Endothelial cell of umbilical vein (primary cell): Measurements from ENCODE around the gene ACBD5. TPM values are rescaled to one million over a fixed set of nuclear protein-coding genes. Genes with fewer than 3 reads are reported as not detected.

Source experiments
- BruUV-seq: library from RNA; stranded (reverse); fragments of 400-500 nt; replicated peaks from 2 replicates; lab custom pipeline; 2021; lab: Mats Ljungman, UMichigan
- CTCF ChIA-PET: fragments of 300-600, 350-600 bp; sonication (Branson Sonifier 250); formaldehyde crosslinking; loops from one replicate; lab custom pipeline; 2021; ENCODE audit warnings: antibody characterized with exemption, inconsistent platforms; lab: Charles Lee
- POLR2A ChIA-PET: fragments of 300-600, 350-600 bp; sonication (Branson Sonifier 250); formaldehyde crosslinking; loops from one replicate; lab custom pipeline; 2021; ENCODE audit warnings: antibody characterized with exemption, inconsistent platforms; lab: Charles Lee
- DNase-seq: peaks from one replicate; pipeline ENCODE4 v3.0.0-alpha.2; 2011; ENCODE audit warnings: low read depth, low spot score
- FAIRE-seq: peaks from 2 replicates; lab custom pipeline; 2011; peaks lifted over from hg19 to GRCh38; lab: Jason Lieb, UNC
- H2AFZ ChIP-seq: 2 replicates; pipeline ENCODE4 v1.6.0; 2012; ENCODE audit warnings: low read depth, low read length, control low read depth, inconsistent platforms
- H3K27ac ChIP-seq: 2 replicates; pipeline ENCODE4 v1.5.1; 2011; ENCODE audit warnings: low read depth, mild to moderate bottlenecking, control low read depth, low read length, moderate library complexity; ENCODE audit not compliant: insufficient read depth
- H3K27me3 ChIP-seq, 2 experiments: 2 replicates each; pipeline versions ENCODE4 v1.6.0 to v1.6.1; 2011; ENCODE audit warnings: low read length in 2 of 2, mixed read lengths in 1 of 2; ENCODE audit not compliant: control insufficient read depth in 2 of 2, insufficient read depth in 2 of 2
- H3K36me3 ChIP-seq, 2 experiments: 2 replicates in 1 of 2; 3 replicates in 1 of 2; pipeline ENCODE4 v1.5.1; 2011; ENCODE audit warnings: low read length in 2 of 2, mild to moderate bottlenecking in 1 of 2, moderate library complexity in 1 of 2; ENCODE audit not compliant: control insufficient read depth in 2 of 2, insufficient read depth in 2 of 2; ENCODE audit errors: extremely low read depth in 1 of 2
- H3K4me1 ChIP-seq: 3 replicates; pipeline ENCODE4 v1.5.1; 2011; ENCODE audit warnings: mild to moderate bottlenecking, low read length; ENCODE audit not compliant: control insufficient read depth, insufficient read depth; ENCODE audit errors: extremely low read depth
- H3K4me2 ChIP-seq: 2 replicates; pipeline ENCODE4 v1.6.1; 2011; ENCODE audit warnings: low read length, control low read depth, mixed read lengths; ENCODE audit not compliant: insufficient read depth
- H3K4me3 ChIP-seq, 3 experiments: fragments of 200-600 bp in 1 of 3; sonication (generic), shearing (Covaris generic) in 1 of 3; replicated peaks in 1 of 3; 2 replicates each; pipeline ENCODE4 v1.5.1; 2011 to 2016; ENCODE audit warnings: control low read depth in 3 of 3, low read length in 3 of 3, mild to moderate bottlenecking in 2 of 3, inconsistent platforms in 1 of 3, low read depth in 1 of 3, moderate library complexity in 1 of 3; ENCODE audit not compliant: insufficient read depth in 1 of 3
- H3K79me2 ChIP-seq: 2 replicates; pipeline ENCODE4 v1.6.0; 2012; ENCODE audit warnings: low read length, inconsistent platforms; ENCODE audit not compliant: control insufficient read depth, insufficient read depth
- H3K9ac ChIP-seq: replicated peaks from 2 replicates; pipeline ENCODE3; 2011; ENCODE audit warnings: low read length, control low read depth; ENCODE audit not compliant: insufficient read depth; ENCODE audit errors: extremely low read depth
- H3K9me1 ChIP-seq: replicated peaks from 3 replicates; pipeline ENCODE4 v1.6.0; 2011; ENCODE audit warnings: mild to moderate bottlenecking, low read length; ENCODE audit not compliant: control insufficient read depth, insufficient read depth; ENCODE audit errors: extremely low read depth
- H3K9me3 ChIP-seq: replicated peaks from 2 replicates; pipeline ENCODE4 v1.5.1; 2012; ENCODE audit warnings: low read length, inconsistent platforms; ENCODE audit not compliant: control insufficient read depth, insufficient read depth
- H4K20me1 ChIP-seq: replicated peaks from 2 replicates; pipeline ENCODE3; 2011; ENCODE audit warnings: mild to moderate bottlenecking, low read length; ENCODE audit not compliant: control insufficient read depth, insufficient read depth; ENCODE audit errors: extremely low read depth
- JUN ChIP-seq: IDR thresholded peaks from 2 replicates; pipeline ENCODE4 v1.6.1; 2011; ENCODE audit warnings: borderline replicate concordance, low read depth; ENCODE audit not compliant: insufficient read length, insufficient read depth
- POLR2A ChIP-seq: IDR thresholded peaks from 2 replicates; pipeline ENCODE4 v1.6.1; 2012; ENCODE audit warnings: low read depth, mild to moderate bottlenecking, control low read depth, low read length
- POLR2AphosphoS5 ChIP-seq: IDR thresholded peaks from 2 replicates; pipeline ENCODE4 v1.6.1; 2012; ENCODE audit warnings: low read depth, mild to moderate bottlenecking, control low read depth, low read length, moderate library complexity; ENCODE audit not compliant: insufficient read depth
- dilution Hi-C: fragments of 300-500 bp; cut with MboI; formaldehyde crosslinking; loops from one replicate; pipeline ENCODE4 v1.15.0; 2019; ENCODE audit warnings: low sequenced_read_pairs; ENCODE audit not compliant: extremely low pct_ligation_motif_present
- intact Hi-C: fragments of 100-400 bp; cut with micrococcal nuclease; formaldehyde crosslinking; loops from one replicate; pipeline ENCODE4 v1.10.0; 2022
- polyA plus RNA-seq, 4 experiments: library from polyadenylated mRNA; depleted of rRNA in 3 of 4; stranded (reverse) in 3 of 4; unstranded in 1 of 4; fragments of >200 nt; gene quantifications; 2 replicates each; pipeline versions ENCODE4 v1.2.1 to v1.2.3, GENCODE V29; 2011 to 2012; ENCODE audit warnings: missing spikeins in 1 of 4
- total RNA-seq: library from RNA; stranded (reverse); gene quantifications from 2 replicates; pipeline ENCODE4 v1.2.3, GENCODE V29; 2021
- TF ChIP-seq, protein P1 (sequence below), 2 donors: IDR thresholded peaks; 1 replicate in 1 of 2; 2 replicates in 1 of 2; pipeline ENCODE4 v1.5.1; 2011; ENCODE audit warnings: low read length in 2 of 2, mild to moderate bottlenecking in 2 of 2, moderate library complexity in 2 of 2, control low read depth in 1 of 2, inconsistent platforms in 1 of 2, low read depth in 1 of 2; ENCODE audit not compliant: insufficient read depth in 1 of 2; ENCODE audit errors: extremely low read depth in 1 of 2

Gene ACBD5
- total and polyA plus RNA-seq, 2 donors (not counting 3 experiments of a cell fraction or from before 2014, with no cell fraction given), result 6.6 to 21.5 TPM

DNA sequence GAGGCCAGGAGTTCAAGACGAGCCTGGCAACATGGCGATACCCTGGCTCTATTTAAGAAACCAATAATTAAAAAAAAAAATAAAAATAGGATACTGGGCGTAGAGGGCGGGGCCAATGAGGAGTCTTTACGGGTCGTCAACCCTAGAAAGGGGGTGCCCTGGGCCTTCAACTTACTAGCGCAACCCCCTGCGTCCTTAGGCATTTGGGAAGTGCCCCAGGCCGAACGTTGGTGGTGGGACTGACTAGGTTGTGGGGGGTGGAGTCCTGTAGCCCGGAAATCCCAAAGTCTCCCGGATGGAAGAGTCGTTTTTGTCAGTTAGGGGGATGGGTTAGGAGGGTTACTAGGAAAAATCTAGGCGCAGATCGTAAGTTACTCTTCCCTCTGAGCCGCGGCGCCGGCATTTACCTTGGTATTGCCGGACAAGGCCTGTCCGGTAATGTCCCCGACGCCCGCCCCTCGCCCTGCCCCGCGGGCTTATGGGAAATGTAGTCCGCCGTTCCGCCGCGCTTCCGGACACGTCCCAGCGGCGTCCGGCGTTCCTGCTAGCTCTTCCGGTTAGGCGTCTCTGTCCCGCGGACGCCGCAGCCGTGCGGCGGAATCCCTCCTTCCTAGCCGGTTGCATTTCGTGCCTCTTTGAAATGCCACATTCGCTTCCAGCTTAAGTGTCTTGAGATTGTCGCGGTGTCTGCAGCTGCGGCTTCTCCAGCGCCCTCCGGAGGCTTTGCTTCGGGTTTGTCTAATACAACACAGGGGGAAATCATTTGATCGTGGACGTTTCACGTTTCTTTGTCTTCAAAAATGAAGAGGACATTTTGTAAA lies 1.3 kb upstream of the ACBD5 start:
- Histone ChIP-seq H3K27me3 (no peaks in the 10 kb centered on the region), H2AFZ (peak overlapping the region; percentile 23), H3K9me1 (no peaks in the 10 kb centered on the region), H3K4me3 (peak overlapping the region; percentile 21 to 84 (median 69)), H3K79me2 (peaks cover 10% of the 10 kb centered on the region), H3K9ac (peak overlapping the region; percentile 90), H3K27ac (peak overlapping the region; percentile 83), H4K20me1 (no peaks in the 10 kb centered on the region), H3K4me1 (peaks cover 18% of the 10 kb centered on the region), H3K4me2 (peak overlapping the region; percentile 87), H3K9me3 (no peaks in the 10 kb centered on the region), H3K36me3 (no peaks in the 10 kb centered on the region)
- BruUV-seq, result no TSS peak
- POLR2A ChIA-PET, result interaction anchor here (0.7 kb wide), 1 partner anchor 138 kb away, joined by 3 read pairs; no protein-coding TSS in a partner anchor
- FAIRE-seq, result peak; percentile 92
- peak; percentile 95 for DNase-seq
- TF ChIP-seq POLR2AphosphoS5, result peak; percentile 98
- peak; percentile 95 for TF ChIP-seq POLR2A
- no peak for TF ChIP-seq JUN
- TF ChIP-seq, protein P1, sequence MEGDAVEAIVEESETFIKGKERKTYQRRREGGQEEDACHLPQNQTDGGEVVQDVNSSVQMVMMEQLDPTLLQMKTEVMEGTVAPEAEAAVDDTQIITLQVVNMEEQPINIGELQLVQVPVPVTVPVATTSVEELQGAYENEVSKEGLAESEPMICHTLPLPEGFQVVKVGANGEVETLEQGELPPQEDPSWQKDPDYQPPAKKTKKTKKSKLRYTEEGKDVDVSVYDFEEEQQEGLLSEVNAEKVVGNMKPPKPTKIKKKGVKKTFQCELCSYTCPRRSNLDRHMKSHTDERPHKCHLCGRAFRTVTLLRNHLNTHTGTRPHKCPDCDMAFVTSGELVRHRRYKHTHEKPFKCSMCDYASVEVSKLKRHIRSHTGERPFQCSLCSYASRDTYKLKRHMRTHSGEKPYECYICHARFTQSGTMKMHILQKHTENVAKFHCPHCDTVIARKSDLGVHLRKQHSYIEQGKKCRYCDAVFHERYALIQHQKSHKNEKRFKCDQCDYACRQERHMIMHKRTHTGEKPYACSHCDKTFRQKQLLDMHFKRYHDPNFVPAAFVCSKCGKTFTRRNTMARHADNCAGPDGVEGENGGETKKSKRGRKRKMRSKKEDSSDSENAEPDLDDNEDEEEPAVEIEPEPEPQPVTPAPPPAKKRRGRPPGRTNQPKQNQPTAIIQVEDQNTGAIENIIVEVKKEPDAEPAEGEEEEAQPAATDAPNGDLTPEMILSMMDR (IDR thresholded peaks at IDR 0.05; ENCODE audit: extremely low read depth in 1 of 2, insufficient read depth in 1 of 2, low read depth in 1 of 2, low read length in 2 of 2), result peak; percentile 16 to 24
- dilution Hi-C loops, result no loop called here
- CTCF ChIA-PET, result interaction anchor here (0.9 to 2.8 kb wide), 5 partner anchors 10 to 88 kb away, joined by 5 to 32 read pairs (median 6); partner anchors contain the start of gene YME1L1
- intact Hi-C loops, result loop anchor here (1.0 to 5.0 kb wide), 6 partner anchors 10 to 545 kb away; partner anchors contain the start of genes ABI1, MASTL, PDSS1 and RAB18
